K562 (cell line): ENCODE data around the gene SLC19A2. TPM values are rescaled to one million over a fixed set of nuclear protein-coding genes. Genes with fewer than 3 reads are reported as not detected.

ENCODE experiments used
- ATF7 ChIP-seq: fragments of 450-650 bp; IDR thresholded peaks from 2 replicates; pipeline ENCODE4 v1.7.1; 2014; ENCODE audit warnings: mild to moderate bottlenecking, moderate library complexity
- BCL6 ChIP-seq: fragments of 250-450 bp; sonication (Bioruptor Pico); IDR thresholded peaks from 2 replicates; pipeline ENCODE4 v1.4.0; 2020
- HIVEP1 ChIP-seq: fragments of 250-450 bp; sonication (Bioruptor Pico); IDR thresholded peaks from 2 replicates; pipeline ENCODE4 v1.4.0; 2020; ENCODE audit warnings: mild to moderate bottlenecking
- ZBTB40 ChIP-seq, 2 experiments: fragments of 450-650 bp in 1 of 2; sonication (generic) in 1 of 2; formaldehyde crosslinking in 1 of 2; IDR thresholded peaks; 2 replicates each; pipeline versions ENCODE4 v1.7.1 to v1.9.0; 2016 to 2022; ENCODE audit warnings: inconsistent platforms in 1 of 2, mild to moderate bottlenecking in 1 of 2, missing genetic modification reagents in 1 of 2
- ZNF407 ChIP-seq: fragments of 450-650 bp; IDR thresholded peaks from 2 replicates; pipeline ENCODE4 v1.6.1; 2016; ENCODE audit warnings: low read depth
- polyA plus RNA-seq, 8 experiments: library from polyadenylated mRNA; depleted of rRNA in 4 of 8; stranded (reverse) in 5 of 8; unstranded in 3 of 8; fragments of >200 nt; fragmentation: Nextera tagmentation in 2 of 8; fragmentation: Illumina TruSeq in 1 of 8; extraction: Ambion mirVana in 2 of 8; extraction: Trizol in 1 of 8; gene quantifications; 2 replicates each; pipeline versions ENCODE4 v1.2.1 to v1.2.3, GENCODE V29; 2011 to 2014; ENCODE audit warnings: inconsistent platforms in 1 of 8, missing spikeins in 1 of 8
- total RNA-seq, 7 experiments: library from RNA; depleted of rRNA in 6 of 7; stranded (reverse); fragments of >200 nt in 6 of 7; fragmentation: Illumina TruSeq in 2 of 7; extraction: Trizol in 2 of 7; gene quantifications; 2 replicates each; pipeline versions ENCODE4 v1.2.1 to v1.2.3, GENCODE V29; 2011 to 2021; ENCODE audit warnings: low replicate concordance in 1 of 7

The SLC19A2 gene
- total and polyA plus RNA-seq, 9 of the 15 experiments (the other 6 are each of a cell fraction or from before 2014, with no cell fraction given), result 7.4 to 42.8 (median 19.2) TPM

GRCh38 chr1:169475806-169476387 lies 9.8 kb downstream of the SLC19A2 start (continued):
- TF ChIP-seq ZNF407, result no peak
- TF ChIP-seq BCL6 (CRISPR knock-in tag), result no peak
- no peak for TF ChIP-seq ATF7
- no peak for TF ChIP-seq HIVEP1 (CRISPR knock-in tag)
- no peak for TF ChIP-seq ZBTB40 (IDR thresholded peaks at IDR 0.05)
- no peak for TF ChIP-seq ZBTB40 (CRISPR knock-in tag; IDR thresholded peaks at IDR 0.05)
